ENCODE data around the gene CHST2.
"Not testable (repeated sequence)": the region's sequence is repeated elsewhere in the genome, so short reads cannot be mapped to it uniquely, and the experiment has no call there.

Gene CHST2, protein sequence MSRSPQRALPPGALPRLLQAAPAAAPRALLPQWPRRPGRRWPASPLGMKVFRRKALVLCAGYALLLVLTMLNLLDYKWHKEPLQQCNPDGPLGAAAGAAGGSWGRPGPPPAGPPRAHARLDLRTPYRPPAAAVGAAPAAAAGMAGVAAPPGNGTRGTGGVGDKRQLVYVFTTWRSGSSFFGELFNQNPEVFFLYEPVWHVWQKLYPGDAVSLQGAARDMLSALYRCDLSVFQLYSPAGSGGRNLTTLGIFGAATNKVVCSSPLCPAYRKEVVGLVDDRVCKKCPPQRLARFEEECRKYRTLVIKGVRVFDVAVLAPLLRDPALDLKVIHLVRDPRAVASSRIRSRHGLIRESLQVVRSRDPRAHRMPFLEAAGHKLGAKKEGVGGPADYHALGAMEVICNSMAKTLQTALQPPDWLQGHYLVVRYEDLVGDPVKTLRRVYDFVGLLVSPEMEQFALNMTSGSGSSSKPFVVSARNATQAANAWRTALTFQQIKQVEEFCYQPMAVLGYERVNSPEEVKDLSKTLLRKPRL
- 3.7 to 6.8 reads per million in 2 donors for total RNA-seq

DNA sequence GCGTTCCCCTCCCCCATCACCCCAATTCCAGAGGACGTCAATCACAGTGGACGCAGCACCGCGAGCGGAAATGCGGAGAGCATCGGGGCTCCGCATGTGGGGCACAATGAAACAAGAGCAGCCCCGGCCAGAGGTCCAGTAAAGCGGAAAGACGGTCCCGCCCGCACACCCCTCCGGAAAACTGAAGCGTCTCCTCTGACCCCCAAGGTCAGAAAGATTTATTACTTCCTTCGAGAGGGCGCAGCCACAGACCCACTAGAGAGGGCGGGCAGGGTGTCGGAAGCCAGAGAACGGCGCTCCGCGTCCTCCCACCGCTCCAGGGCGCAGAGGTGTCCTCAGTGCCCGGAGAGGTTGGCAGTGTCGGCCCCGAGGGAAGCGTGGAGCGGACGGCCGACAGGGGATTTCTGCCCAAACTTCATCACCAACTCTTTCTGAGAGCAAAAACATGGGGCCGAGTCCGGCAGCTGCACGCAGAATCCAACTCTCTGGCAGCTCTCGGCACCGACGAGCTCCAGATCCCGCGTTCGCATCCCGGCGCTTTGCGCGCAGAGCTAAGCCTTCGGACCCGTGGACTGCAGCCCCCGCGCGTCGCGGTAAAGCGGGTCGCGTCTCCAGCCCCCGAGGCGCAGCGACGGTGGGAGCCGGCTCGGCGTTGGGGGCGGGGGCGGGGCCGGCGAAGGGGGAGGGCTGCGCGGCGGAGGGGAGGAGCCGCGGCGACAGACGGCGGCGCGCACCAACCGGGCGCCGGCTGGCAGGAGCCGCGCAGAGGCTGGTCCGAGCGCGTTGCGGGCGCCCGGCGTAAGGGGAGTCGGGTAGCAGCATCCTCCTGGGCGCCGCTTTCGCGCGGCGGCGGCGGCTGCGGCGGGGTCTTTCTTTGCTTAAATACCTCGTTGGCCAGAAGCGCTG lies at the start of gene CHST2:
CHST2 (plus strand) TSS at position 763 of the 906 bp plus-strand sequence. CDS start 1,046 bp downstream, outside the sequence.
- DNase-seq, result peak; percentile 32 to 91 (median 52)

DNA sequence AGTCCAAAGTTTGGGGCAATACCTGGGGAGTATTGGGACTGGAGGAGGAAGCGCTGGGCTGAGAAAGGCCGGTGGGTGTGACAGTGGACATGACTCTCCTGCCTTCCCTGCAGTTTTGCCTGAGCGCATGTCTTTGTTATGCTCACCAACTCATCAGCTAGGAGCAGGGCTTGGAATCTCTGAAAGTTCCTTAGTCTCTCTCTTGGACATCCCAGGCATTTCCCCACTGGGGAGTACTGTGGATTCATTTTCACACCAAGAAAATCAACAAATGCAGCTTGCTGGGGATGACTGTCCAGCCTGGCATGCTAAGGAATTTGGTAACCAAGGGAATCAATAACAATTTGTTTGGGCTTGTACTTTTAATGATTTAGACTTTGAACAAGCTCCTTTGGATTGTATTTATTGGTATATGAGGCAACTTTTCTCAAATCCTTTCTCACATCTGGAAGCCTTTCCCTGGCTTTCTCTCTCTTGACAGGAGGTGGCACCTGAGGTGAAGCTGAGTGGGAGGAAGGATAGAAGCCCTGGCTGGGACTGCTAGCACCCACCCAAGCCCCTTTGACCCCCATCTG lies 48.5 kb upstream of the CHST2 start:
- no peak for DNase-seq

DNA sequence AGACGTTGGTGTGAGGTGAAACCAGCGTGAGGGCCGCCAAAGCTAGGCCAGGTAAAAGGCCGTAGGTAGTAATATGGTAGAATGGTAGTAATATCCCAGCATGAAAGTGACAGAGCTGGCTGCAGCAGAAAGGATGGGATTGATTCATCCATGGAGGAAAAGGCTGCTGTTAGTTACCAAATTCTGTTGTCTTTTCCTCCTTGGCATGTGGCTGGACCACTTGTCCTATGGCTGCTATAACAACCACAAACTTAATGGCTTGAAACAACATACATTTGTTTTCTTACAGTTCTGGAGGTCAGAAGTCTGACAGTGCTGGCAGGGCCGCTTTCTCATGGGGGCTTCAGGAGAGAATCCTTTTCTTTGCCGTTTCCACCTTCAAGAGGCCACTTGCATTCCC lies 47.8 kb upstream of the CHST2 start:
- DNase-seq, result no peak

DNA sequence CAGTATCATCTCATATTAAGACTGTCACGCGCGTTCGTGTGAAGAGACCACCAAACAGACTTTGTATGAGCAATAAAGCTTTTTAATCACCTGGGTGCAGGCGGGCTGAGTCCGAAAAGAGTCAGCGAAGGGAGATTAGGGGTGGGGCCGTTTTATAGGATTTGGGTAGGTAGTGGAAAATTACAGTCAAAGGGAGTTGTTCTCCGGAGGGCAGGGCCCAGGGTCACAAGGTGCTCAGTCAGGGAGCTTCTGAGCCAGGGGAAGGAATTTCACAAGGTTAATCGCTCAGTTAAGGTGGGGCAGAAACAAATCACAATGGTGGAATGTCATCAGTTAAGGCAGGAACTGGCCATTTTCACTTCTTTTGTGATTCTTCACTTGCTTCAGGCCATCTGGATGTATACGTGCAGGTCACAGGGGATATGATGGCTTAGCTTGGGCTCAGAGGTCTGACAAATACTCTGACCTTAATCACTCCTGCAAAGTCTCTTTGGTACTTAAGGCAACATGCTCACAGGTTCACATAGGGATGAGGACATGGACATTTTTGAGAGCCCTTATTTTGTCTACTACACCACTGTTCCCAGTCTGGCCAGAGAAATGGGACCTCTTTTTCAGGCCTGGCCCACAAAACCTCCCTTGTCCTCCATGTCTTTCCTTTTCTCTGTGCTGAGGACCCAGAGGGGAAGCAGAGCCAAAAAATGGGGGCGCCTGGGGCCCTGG lies 47.1 kb upstream of the CHST2 start:
- not testable (repeated sequence) for DNase-seq

DNA sequence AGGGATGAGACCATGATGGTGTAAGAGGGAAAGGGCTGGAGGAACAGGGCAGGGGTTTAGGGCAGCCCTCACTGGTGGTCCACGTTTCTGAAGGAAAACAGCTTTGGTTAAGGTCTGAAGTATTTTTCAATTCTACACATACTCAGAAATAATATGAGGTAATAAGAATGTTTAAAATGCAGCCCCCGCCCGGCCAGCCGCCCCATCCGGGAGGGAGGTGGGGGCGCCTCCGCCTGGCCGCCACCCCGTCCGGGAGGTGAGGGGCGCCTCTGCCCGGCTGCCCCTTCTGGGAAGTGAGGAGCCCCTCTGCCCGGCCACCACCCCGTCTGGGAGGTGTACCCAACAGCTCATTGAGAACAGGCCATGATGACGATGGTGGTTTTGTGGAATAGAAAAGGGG lies 46.0 kb upstream of the CHST2 start:
- not testable (repeated sequence) for DNase-seq

DNA sequence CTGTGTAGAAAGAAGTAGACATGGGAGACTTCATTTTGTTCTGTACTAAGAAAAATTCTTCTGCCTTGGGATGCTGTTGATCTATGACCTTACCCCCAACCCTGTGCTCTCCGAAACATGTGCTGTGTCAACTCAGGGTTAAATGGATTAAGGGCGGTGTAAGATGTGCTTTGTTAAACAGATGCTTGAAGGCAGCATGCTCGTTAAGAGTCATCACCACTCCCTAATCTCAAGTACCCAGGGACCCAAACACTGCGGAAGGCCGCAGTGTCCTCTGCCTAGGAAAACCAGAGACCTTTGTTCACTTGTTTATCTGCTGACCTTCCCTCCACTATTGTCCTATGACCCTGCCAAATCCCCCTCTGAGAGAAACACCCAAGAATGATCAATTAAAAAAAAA lies 45.6 kb upstream of the CHST2 start:
- DNase-seq, result not testable (repeated sequence)

DNA sequence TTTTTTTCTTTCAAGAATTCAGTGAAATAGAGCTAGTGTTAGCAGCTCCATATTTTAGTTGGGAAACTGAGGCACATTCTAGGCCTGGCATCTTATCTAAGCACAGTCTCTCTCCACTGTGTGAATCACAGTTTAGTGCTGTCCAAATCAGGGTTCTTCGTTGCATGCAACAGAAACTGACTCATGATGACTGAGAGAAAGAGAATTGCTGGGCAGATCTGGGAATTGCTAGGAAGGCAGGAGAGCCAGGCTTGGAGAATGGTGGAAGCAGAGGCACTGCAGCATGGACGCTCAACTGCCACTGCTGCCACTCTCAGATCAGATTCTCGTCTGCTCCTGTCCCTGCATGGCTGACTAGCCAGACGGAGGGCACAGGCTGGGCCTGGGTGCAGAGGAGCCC lies 40.7 kb upstream of the CHST2 start:
- no peak for DNase-seq

DNA sequence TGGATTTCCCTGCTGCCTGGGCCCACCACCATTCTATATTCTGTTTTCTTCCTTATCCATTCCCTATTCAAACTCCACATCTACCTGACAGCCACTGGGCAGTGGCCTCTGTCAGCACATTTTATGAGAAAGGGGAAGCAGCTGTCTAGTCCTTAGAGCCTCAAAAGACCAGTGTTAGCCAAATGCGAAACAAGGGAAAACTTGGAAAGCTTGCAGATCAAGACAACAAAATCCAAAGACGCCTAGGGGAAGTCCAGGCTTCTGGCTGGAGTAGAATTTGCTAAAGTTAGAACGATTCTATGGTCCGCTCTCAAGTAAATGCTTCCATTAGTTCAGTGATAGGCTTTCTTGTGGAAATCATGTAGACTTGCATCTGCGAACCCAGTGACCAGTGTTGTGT lies 39.4 kb upstream of the CHST2 start:
- no peak for DNase-seq

DNA sequence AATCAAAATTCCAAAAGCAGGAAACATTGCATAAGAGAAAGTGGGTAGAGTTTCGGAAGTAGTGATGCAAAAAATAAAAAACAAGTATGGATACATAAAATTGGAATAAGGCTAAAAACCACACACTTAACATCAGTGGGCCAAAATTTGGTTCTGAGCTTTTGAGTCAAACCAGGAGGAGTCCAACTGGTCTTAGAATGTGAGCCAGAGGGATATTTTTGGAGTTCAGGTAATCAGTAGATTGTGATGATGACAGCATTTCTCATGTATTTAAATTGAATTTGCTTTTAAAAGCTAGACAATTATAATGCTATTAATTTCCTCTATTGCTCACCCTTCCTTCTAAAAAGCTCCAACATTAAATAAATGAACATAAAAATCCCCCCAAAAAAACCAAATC lies 38.2 kb upstream of the CHST2 start:
- no peak for DNase-seq

DNA sequence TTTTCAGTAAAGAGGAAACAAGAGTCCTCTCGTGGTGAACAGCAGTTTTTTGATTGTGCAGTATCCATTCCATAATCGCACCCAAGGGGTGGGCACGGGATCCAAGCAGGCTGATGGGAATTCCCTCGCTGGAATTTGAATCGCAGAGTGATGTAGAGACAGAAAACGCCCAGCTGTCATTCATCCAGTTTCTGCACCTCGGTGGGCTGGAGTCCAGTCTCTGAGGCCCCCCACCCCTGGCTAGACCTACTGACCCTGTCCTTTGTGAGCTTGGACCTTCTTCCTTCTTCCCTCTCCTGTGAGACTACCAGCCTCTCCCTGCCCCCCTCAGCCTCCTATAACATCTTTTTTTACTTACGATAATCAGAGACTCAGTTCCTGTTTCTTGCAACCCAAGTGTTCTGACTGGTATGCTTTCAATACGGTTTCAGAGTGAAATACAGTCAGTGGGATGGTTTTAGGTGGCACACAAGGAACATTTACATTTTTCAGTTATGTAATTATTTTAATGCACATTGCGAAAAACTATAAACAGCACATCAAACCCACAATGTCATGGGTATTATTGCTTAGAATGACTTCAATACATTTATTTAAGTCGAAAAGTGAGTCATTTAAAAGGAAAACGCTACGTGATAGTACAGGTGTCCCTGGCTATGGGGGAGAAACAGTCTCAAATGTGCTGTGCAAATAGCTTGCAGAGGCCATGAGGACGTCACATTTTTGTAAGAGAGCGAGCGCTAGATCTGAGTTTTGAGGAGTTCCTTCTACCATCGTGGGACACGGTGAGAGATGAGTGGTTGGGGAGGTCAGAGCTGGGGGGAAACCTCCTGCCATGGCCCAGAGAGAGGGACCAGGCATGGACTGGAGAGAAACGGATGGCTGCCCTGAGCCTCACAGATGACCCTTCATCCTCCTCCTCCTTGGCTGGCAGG lies 37.5 kb upstream of the CHST2 start:
- DNase-seq, result peak in 1 of 5 experiments; percentile 40

DNA sequence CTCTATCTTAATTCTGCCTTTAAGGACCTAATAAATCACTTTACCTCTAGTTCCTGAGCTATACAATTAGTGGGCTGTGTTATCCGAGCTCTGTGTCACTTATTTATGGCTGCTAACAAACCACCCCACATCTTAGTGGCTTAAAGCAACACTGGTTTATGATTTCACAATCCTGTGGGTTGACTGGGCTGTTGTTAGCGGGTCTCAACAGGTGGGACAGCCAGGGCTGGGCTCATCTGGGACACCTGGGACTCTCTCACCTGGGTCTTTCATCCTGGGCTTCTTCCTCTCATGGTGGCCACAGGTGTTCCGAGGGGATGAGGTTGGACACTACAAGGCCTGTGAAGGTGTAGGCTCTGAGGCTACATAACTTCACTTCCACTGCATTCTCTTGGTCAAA lies 35.8 kb upstream of the CHST2 start:
- no peak for DNase-seq

DNA sequence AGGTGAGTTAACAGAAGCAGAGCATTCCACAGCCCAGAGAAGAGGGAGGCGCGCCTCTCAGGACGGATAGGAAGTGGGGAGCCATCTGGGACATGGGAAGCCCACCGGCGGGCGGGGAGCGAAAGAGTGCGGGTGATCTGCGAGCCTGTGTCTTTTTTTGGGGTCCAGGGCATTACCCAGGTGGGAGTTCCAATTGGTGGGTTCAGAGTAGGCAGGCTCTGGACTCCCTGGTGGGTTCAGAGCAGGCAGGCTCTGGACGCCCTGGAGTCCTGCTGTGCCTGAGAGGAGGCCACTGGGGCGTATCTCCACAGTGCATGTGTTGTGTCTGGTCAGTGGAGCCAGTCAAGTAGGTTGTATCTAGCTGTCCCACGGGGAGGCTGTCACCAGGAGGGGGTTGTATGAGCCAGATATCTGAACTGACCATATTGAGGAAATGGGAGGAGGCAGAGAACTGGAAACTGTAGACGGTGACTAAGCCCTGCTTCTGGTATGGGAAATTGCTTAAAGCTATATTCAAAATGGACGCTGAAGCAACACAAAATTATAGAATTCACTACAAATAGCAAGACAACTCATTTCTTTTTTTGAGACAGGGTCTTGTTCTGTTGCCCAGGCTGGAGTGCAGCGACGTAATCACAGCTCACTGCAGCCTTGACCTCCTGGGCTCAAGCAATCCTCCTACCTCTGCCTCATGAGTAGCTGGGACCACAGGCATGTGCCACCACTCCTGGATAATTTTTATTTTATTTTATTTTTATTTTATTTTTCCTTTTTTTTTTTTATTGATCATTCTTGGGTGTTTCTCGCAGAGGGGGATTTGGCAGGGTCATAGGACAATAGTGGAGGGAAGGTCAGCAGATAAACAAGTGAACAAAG lies 34.5 kb upstream of the CHST2 start:
- DNase-seq, result no peak

DNA sequence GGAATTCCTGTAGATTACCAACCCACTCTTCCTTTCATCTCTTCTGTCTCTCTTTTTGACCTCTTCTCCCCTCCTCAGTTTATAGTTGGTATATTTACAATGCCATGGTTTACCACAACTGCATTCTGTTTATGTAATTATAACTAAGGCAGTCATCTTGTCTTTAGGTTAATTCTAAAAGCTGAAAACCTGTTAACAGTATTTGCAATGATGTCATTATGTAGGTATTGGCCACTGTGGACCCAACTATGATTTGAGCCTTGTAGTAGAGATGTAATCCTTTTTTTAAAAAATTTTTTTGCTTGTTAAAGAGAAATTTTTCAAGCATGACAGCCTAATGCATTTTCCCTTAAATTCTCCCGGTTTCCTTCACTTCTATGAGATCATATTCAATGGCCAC lies 30.7 kb upstream of the CHST2 start:
- no peak for DNase-seq

DNA sequence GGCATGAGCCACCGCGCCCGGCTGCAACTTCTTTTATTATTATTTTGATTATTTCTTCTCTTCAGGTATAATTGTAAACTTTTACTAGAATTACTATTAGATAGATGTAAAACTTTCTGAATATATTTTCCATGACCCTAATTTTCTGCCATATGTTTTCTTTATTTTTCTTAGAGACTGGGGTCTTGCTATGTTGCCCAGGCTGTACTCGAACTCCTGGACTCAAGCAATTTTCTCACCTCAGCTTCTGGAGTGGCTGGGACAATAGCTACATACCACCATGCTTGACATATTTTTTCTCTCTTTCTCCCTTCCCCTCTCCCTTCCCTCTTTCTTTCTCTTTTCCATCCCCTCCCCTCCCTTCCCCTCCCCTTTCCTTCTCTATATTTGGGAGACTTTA lies 29.6 kb upstream of the CHST2 start:
- no peak for DNase-seq

DNA sequence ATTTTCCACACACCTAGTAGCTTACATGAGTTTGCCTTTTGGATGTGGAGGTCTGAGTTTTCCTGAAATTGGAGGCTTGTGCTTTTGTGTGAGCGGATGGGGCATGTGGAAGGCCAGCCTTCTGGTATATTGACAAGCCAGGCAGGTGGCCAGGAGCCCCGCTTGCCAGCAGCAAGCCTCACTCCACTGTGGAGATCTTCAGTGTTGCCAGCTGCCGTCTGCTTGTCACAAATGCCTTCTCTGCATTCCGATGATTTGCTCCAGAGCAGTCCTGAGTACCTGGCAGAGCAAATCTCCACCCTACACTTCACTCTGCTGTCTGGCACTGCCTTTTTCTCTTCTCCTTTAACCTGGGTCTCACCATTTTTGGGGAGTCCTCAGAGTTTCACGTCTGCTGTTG lies 29.1 kb upstream of the CHST2 start:
- no peak for DNase-seq

DNA sequence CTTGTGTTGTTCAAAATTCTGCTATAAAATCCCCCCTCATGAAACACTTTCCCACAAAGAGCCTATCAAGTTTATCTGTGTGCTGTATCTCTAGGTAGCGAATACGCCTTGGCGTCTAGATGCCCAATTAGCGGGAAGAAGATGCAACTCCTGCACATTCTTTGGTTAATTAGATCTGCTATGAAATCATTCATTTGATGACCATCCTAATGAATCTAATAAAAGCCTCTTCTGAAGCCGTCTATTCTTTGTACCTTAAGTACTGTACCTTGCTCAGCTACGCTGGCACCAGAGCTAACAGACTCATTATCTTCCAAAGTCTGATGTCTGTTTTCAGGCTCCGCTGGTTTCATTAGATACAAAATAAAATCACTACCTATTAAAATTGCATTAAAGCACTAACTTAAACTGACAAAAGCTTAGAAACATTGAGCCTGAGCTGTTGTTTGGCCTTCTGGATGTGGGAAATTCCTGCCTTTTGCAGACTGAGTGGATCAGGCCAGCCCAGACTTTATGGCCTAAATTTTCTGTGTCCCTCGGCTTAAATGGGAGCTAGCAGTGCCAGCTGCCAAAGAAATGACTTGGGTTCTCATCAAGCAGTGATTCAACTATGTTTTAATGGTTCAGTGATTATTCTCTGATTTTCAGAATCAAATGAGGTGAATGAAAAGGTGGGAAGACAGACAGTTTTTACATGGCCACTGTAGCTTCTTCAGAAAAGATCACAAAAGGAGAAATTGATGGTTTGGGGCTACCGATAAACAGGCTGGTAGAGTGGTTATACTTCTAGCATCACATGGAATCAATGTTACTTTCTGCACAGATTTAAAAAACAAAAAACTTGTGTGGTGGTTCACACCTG lies 28.4 kb upstream of the CHST2 start:
- no peak for DNase-seq

DNA sequence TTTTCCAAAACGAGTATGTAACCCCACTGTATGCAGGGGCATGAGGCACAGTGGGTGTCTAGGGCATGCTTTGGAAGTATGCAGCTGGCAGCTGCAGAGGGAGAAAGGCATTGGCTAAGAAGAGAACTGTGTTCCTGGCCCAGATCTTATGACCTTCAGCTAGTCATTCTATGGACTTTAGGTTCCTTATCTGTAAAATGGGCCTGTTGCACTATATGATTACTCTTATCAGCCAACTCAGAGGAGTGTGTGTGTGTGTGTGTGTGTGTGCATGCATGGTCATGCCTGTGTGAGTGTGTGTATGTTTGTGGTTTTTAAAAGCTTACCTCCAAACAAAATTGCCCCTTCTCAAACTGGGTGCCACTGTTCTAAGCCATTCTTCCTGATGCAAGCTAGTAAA lies 27.4 kb upstream of the CHST2 start:
- peak in 1 of 5 experiments; percentile 16 for DNase-seq

DNA sequence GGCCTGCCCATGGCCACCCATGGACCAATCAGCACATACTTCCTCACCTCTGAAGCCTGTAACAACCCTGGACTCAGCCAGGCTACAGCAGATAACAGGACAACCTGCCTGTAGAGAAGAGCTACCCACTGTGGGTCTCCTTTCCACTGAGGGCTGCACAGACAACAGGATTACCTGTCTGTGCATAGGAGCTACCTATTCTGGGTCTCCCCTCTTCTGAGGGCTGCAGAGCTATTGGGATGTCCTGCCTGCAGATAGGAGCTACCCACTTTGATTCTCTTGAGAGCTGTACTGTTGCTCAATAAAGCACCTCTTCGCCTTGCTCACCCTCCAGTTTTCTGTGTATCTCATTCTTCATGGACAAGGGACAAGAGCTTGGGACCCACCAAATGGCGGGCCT lies 23.8 kb upstream of the CHST2 start:
- DNase-seq, result no peak

Data from T-helper 2 cell (primary cell).